Astrocyte (in vitro differentiated cells and primary cell): ENCODE measurements around the gene NUDT4B.
"Not testable (repeated sequence)": the region's sequence is repeated elsewhere in the genome, so short reads cannot be mapped to it uniquely, and the experiment has no call there.

Experiments used
- EZH2 ChIP-seq: IDR thresholded peaks from 2 replicates; pipeline ENCODE4 v1.6.1; 2012; ENCODE audit warnings: mild to moderate bottlenecking, low read length, inconsistent platforms; ENCODE audit not compliant: insufficient read depth
- TF ChIP-seq, protein P1 (sequence below): IDR thresholded peaks from 2 replicates; pipeline ENCODE4 v1.5.1; 2011; ENCODE audit warnings: low read depth, mild to moderate bottlenecking, inconsistent platforms, low read length, moderate library complexity; ENCODE audit not compliant: insufficient read depth

- TF ChIP-seq, protein P1, sequence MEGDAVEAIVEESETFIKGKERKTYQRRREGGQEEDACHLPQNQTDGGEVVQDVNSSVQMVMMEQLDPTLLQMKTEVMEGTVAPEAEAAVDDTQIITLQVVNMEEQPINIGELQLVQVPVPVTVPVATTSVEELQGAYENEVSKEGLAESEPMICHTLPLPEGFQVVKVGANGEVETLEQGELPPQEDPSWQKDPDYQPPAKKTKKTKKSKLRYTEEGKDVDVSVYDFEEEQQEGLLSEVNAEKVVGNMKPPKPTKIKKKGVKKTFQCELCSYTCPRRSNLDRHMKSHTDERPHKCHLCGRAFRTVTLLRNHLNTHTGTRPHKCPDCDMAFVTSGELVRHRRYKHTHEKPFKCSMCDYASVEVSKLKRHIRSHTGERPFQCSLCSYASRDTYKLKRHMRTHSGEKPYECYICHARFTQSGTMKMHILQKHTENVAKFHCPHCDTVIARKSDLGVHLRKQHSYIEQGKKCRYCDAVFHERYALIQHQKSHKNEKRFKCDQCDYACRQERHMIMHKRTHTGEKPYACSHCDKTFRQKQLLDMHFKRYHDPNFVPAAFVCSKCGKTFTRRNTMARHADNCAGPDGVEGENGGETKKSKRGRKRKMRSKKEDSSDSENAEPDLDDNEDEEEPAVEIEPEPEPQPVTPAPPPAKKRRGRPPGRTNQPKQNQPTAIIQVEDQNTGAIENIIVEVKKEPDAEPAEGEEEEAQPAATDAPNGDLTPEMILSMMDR: not testable (repeated sequence)
- not testable (repeated sequence) for TF ChIP-seq EZH2
Measured at GRCh38 chr1:148720918-148721317, 27.7 kb upstream of the NUDT4B start.
